Activated CD4-positive, alpha-beta T cell treated with anti-CD3 and anti-CD28 coated beads for 24 hours (primary cell): ENCODE data around the gene USP10.
"Not testable (repeated sequence)": the region's sequence is repeated elsewhere in the genome, so short reads cannot be mapped to it uniquely, and the experiment has no call there.

ENCODE experiments used
- DNase-seq, 2 donors: peaks; one replicate each; pipeline ENCODE4 v3.0.0-alpha.2; 2020; ENCODE audit warnings: low read depth in 2 of 2

Gene USP10

GRCh38 chr16:84673561-84673960 is 26.2 kb upstream of the USP10 start:
- DNase-seq: no peak

GRCh38 chr16:84675423-84675822 is 24.4 kb upstream of the USP10 start:
- DNase-seq: no peak

GRCh38 chr16:84675884-84676283 is 23.9 kb upstream of the USP10 start:
- no peak for DNase-seq

DNA sequence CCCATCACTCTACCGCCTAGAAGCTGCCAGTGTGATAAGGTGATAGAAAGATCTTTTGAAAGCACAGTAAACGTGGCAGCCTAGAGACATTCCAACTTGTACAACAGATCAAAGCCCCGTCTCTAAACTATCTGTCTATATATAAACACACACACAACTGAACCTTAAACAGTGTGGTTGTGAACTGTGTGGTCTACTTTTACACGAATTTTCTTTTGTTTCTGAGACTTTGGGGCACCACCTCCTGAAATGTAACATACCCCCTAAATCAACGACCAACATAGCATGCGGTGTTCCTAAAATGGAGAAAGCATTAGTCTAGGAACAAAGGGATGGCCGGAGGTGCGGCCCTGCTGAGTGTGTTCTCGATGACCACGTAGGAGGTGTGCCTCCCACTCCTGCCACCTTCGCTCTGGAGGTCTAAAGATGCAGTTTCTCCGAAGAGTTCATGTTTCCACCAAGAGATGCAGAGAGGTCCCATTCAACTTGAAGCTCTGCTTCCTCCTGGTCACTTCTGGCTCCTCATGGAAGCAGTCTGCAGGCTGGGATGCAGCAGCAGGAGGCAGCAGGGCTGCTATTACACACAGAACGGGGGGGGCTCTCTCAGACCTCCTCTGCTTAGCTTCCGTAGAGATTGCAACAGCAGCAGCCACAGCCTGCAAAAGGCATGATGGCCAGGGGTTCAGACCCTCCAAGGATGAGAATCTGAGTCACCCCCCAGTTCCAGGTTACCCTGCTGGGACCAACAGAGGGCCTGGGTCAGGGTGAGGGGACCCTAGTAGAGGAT is 22.6 kb upstream of the USP10 start:
- DNase-seq: no peak

DNA sequence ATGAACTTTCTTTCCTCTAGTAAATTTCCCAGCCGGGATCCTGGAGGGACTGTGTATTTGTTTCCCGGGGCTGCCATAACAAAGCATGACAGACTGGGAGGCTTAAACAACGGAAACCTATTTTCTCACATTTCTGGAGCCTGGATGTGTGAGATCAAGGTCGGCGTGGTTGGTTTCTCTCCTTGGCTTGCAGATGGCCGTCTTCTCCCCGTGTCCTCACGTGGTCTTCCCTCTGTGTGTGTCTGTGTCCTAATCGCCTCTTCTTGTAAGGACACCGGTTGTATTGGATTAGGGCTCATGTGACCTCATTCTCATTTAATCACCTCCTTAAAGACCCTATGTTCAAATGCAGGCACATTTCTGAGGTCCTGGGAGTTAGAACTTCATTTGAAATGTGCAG is 22.0 kb upstream of the USP10 start:
- no peak for DNase-seq

GRCh38 chr16:84678541-84678940 is 21.3 kb upstream of the USP10 start:
- DNase-seq: no peak

DNA sequence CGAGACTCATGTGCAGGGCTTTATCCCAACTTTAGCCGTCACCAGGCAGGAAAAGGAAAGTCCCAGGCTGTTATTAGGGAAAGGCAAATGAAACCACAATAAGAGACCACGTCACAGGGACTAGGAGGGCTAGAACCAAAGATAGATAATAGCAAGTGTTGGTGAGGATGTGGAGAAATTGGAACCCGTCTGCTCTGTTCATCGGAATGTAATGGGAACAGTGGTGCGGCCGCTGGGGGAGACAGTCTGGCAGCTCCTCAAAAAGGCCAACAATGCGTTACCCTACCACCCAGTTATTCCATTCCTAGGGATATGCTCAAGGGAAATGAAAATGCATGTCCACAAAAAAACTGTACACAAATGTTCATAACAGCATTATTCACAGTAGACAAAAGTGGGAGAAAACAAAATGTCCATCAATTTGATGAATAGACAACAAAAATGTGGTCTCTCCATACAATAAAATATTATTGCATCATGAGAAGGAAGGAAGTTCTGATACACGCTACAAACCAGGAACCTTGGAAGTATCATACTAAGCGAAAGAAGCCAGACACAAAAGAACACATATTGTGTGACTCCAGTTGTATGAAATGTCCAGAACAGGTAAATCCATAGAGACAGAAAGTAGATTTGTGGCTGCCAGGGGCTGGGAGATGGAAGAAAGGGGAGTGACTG is 19.5 kb upstream of the USP10 start:
- no peak for DNase-seq

DNA sequence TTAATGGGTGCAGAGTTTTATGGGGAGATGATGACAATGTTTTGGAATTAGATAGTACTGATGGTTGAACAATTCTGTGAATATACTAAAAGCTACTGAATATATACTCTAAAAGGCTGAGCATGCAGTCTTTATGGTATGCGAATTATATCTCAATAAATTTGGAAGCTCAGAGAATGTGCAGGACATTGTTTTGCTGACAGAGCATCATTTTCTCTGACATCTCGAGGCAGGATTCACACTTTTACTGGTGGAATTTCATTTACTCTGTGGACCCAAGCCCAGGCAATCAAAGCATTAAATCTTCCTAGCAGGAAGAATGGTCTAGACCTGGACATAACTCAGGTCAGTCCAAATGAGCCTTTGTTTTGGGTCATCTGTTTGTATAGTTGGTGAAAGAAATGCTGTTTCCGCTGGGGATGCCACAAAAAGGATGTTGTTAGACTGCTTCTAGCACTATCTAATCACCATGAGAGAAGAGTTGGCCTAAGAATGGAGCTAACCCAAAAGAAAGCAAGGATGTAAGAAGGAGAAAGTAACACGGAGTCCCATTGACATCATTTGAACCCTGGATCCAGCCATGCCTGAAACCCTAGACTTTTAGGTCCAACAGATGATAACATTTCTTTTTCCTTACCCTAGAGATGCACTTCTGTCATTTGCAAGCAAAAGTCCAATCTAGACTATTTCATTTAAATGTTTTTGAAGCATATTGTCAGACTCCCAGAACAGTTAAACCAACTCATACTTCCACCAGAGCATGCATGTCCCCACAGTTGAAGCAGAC is 18.8 kb upstream of the USP10 start:
- no peak for DNase-seq

DNA sequence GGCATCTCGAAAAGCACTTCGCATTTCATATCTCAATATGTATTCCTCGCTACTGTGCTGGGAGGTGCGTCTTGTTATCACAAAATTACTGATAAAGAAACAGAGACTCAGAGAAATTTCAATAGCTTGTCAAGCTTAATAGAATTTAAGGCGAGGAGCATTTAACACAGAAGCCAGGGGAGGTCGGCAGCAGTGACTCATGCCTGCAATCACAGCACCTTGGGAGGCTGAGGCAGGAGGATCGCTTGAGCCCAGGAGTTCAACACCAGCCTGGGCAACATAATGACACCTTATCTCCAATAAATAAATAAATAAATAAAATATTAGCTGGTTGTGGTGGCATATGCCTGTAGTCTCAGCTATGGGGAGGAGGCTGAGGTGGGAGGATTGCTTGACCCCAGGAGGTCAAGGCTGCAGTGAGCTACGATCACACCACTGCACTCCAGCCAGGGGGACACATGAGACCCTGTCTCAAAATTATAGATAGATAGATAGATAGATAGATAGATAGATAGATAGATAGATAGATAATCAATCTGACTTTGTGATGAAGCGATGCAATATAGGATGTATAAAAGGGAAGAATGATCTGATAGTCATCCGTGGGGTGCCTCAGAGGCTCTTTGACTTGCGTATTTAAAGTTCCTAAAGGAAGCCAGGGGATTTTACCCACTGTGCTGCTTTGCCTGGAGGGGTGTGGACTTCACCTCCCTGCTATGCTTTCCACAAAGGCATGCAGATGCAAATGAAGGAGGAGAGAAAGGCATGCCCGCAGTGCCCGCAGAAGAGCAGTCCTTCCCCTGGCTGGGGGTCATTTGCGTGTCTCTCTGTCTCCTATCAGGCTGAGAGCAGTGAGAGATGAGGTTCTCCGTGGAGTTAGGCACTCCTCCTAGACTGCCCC is 15.9 kb upstream of the USP10 start:
- DNase-seq: no peak

DNA sequence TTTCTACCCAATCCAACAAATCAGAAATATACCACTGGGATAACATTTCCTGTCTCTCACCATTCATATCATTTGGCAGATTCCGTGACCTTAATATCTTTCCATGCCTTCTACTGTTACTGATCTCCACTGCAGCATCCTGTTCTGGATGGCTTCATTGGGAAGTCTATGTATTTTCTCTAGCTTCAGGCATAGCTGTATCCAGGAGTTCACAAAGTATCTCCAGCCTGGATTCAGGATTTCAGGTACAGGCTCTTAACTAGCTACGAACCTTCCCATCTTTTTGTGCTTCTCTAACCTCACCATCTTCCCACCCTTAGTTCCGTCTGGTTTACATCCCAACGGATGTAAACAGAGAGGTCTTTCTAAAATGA is 15.2 kb upstream of the USP10 start:
- no peak for DNase-seq

- DNase-seq: no peak
Observed at GRCh38 chr16:84685210-84685609, 14.6 kb upstream of the USP10 start.

DNA sequence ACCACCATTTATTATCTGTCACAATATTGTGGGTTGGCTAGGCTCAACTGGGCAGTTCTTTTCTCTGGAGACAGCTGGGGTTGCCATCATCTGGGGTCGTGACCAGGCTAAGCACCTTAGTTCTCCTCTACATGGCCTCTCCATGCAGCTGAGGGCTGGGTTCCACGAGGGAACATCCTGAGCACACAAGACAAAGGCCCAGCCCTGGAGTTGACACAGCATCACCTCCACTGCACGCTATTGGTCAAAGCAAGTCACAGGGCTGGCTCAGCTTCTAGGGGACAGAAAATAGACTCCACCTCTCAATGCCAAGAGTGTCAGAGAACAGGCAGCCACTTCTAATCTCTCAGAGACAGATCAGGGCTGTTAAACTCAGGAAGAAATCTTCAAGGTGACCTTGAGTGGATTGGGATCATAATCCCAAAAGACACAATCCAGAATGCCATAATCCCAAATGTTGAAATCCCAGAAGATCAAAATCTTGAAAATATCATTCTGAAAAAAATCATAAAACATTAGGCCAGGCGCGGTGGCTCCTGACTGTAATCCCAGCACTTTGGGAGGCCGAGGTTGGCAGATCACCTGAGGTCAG is 13.0 kb upstream of the USP10 start:
- no peak for DNase-seq

GRCh38 chr16:84687715-84688114 is 12.1 kb upstream of the USP10 start:
- no peak for DNase-seq

DNA sequence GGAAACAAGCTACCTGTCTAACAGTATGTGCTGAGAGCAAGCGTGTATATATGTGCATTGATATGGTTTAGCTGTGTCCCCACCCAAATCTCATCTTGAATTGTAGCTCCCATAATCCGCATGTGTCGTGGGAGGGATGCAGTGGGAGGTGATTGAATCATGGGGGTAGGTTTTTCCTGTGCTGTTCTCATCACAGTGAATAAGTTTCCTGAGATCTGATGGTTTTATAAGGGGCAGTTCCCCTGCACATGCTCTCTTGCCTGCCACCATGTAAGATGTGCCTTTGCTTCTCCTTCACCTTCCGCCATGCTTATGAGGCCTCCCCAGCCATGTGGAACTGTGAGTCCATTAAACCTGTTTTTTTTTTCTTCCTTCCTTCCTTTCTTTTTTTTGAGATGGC is 11.6 kb upstream of the USP10 start:
- not testable (repeated sequence) for DNase-seq

DNA sequence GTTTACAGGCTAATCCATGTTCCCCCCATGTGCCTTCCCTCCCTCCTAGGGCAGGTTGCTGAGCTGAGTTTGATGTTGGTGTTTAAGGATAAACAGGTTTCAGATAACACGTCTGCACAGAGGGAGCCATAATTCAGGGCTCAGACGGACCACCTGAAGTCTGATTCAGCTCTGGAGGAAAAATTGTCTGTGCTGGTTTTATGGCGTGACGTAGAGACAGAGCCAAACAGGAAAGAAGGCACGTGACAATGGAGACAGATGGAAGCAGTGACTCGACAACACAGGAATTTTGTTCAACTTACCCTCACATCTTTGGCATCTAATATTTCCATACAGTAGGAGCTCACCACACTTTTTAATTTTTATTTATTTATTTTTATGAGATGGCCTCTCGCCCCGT is 10.7 kb upstream of the USP10 start:
- no peak for DNase-seq

- DNase-seq: no peak
Observed at GRCh38 chr16:84690088-84690819, 9.5 kb upstream of the USP10 start.

- DNase-seq: no peak
Observed at GRCh38 chr16:84692451-84693214, 7.2 kb upstream of the USP10 start.

DNA sequence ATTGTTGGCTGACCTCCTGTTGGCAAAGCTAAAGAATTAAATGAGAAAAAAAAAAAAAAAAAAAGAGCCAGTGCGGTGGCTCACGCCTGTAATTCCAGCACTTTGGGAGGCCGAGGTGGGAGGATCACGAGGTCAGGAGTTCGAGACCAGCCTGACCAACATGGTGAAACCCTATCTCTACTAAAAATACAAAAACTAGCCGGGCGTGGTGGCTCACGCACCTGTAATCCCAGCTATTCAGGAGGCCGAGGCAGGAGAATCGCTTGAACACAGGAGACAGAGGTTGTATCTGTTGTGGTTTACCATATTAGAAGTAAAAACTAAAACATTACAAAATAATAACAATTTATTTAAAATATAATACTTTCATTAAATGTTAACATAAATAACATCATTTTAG is 5.9 kb upstream of the USP10 start:
- DNase-seq: not testable (repeated sequence)

GRCh38 chr16:84694980-84695379 is 4.8 kb upstream of the USP10 start:
- DNase-seq: no peak
